IPS-NIHi7 (cell line): ENCODE results near the gene FANCC.
"Not testable (repeated sequence)": the region's sequence is repeated elsewhere in the genome, so short reads cannot be mapped to it uniquely, and the experiment has no call there.

Experiments used
- DNase-seq: peaks from one replicate; pipeline ENCODE4 v3.0.0; 2012; ENCODE audit warnings: mixed read lengths; ENCODE audit errors: extremely low spot score

FANCC gene

GRCh38 chr9:95229230-95229915 is 88.1 kb downstream of the FANCC start:
- no peak for DNase-seq

- no peak for DNase-seq
Observed at GRCh38 chr9:95226921-95227320, 90.6 kb downstream of the FANCC start.

GRCh38 chr9:95225726-95226106 is 91.8 kb downstream of the FANCC start:
- no peak for DNase-seq

GRCh38 chr9:95225076-95225725 is 92.3 kb downstream of the FANCC start:
- DNase-seq, result no peak

GRCh38 chr9:95224376-95225019 is 93.0 kb downstream of the FANCC start:
- no peak for DNase-seq

- DNase-seq, result not testable (repeated sequence)
Observed at GRCh38 chr9:95220352-95220751, 97.2 kb downstream of the FANCC start.

GRCh38 chr9:95218773-95219172 is 98.7 kb downstream of the FANCC start:
- peak; percentile 40 for DNase-seq

- DNase-seq, result no peak
Observed at GRCh38 chr9:95217936-95218335, 99.6 kb downstream of the FANCC start.

- no peak for DNase-seq
Observed at GRCh38 chr9:95215336-95215898, 102.1 kb downstream of the FANCC start.

- no peak for DNase-seq
Observed at GRCh38 chr9:95213117-95213516, 104.4 kb downstream of the FANCC start.

- no peak for DNase-seq
Observed at GRCh38 chr9:95211028-95211427, 106.5 kb downstream of the FANCC start.

GRCh38 chr9:95207403-95207802 is 110.1 kb downstream of the FANCC start:
- no peak for DNase-seq

- DNase-seq, result no peak
Observed at GRCh38 chr9:95206143-95206542, 111.4 kb downstream of the FANCC start.

GRCh38 chr9:95204710-95205109 is 112.8 kb downstream of the FANCC start:
- no peak for DNase-seq

GRCh38 chr9:95204310-95204709 is 113.2 kb downstream of the FANCC start:
- no peak for DNase-seq

GRCh38 chr9:95203019-95203418 is 114.5 kb downstream of the FANCC start:
- DNase-seq, result not testable (repeated sequence)

- no peak for DNase-seq
Observed at GRCh38 chr9:95202076-95202681, 115.3 kb downstream of the FANCC start.

GRCh38 chr9:95201206-95201605 is 116.3 kb downstream of the FANCC start:
- no peak for DNase-seq

- DNase-seq, result no peak
Observed at GRCh38 chr9:95197692-95198271, 119.7 kb downstream of the FANCC start.

- DNase-seq, result no peak
Observed at GRCh38 chr9:95193480-95193879, 124.0 kb downstream of the FANCC start.

GRCh38 chr9:95193067-95193466 is 124.4 kb downstream of the FANCC start:
- DNase-seq, result peak; percentile 65

- DNase-seq, result no peak
Observed at GRCh38 chr9:95192631-95193030, 124.9 kb downstream of the FANCC start.
